Epithelial cell of prostate (primary cell): ENCODE measurements around the gene MEFV.
"Not testable (repeated sequence)": the region's sequence is repeated elsewhere in the genome, so short reads cannot be mapped to it uniquely, and the experiment has no call there.

Experiments used
- DNase-seq: peaks from one replicate; pipeline ENCODE4 v3.0.0-alpha.2; 2011; ENCODE audit warnings: low read depth, low spot score
- H3K27ac ChIP-seq: fragments of 450-650 bp; 2 replicates; pipeline ENCODE4 v1.5.1; 2017; ENCODE audit warnings: mild to moderate bottlenecking

MEFV gene

GRCh38 chr16:3223913-3224515 lies 32.4 kb downstream of the MEFV start:
- no peak for DNase-seq
- no peak overlapping the region for H3K27ac ChIP-seq

GRCh38 chr16:3220839-3221238 lies 35.6 kb downstream of the MEFV start:
- H3K27ac ChIP-seq: no peak overlapping the region
- no peak for DNase-seq

GRCh38 chr16:3216263-3216640 lies 40.2 kb downstream of the MEFV start:
- DNase-seq: no peak
- H3K27ac ChIP-seq: no peak overlapping the region

GRCh38 chr16:3215601-3216262 lies 40.7 kb downstream of the MEFV start:
- DNase-seq: no peak
- no peak overlapping the region for H3K27ac ChIP-seq

- no peak overlapping the region for H3K27ac ChIP-seq
- no peak for DNase-seq
These were observed 41.4 kb downstream of the MEFV start for GRCh38 chr16:3214904-3215600.

GRCh38 chr16:3212567-3212966 lies 43.9 kb downstream of the MEFV start:
- DNase-seq: no peak
- H3K27ac ChIP-seq: no peak overlapping the region

GRCh38 chr16:3212006-3212405 lies 44.4 kb downstream of the MEFV start:
- DNase-seq: no peak

GRCh38 chr16:3207086-3207953 lies 49.1 kb downstream of the MEFV start:
- no peak overlapping the region for H3K27ac ChIP-seq
- no peak for DNase-seq

More at GRCh38 chr16:3212006-3212405, 44.4 kb downstream of the MEFV start:
- no peak overlapping the region for H3K27ac ChIP-seq

- DNase-seq, H3K27ac ChIP-seq: not testable (repeated sequence)
These were observed 50.5 kb downstream of the MEFV start for GRCh38 chr16:3205939-3206338.

GRCh38 chr16:3202903-3203539 lies 53.4 kb downstream of the MEFV start:
- H3K27ac ChIP-seq: no peak overlapping the region
- DNase-seq: no peak

GRCh38 chr16:3198334-3199072 lies 57.9 kb downstream of the MEFV start:
- DNase-seq: no peak
- no peak overlapping the region for H3K27ac ChIP-seq

- H3K27ac ChIP-seq, DNase-seq: not testable (repeated sequence)
These were observed 58.6 kb downstream of the MEFV start for GRCh38 chr16:3197694-3198333.

GRCh38 chr16:3195975-3196374 lies 60.5 kb downstream of the MEFV start:
- H3K27ac ChIP-seq: no peak overlapping the region
- DNase-seq: no peak

GRCh38 chr16:3194792-3195191 lies 61.6 kb downstream of the MEFV start:
- H3K27ac ChIP-seq: no peak overlapping the region
- DNase-seq: no peak

- no peak overlapping the region for H3K27ac ChIP-seq
- no peak for DNase-seq
These were observed 62.9 kb downstream of the MEFV start for GRCh38 chr16:3193221-3194212.

GRCh38 chr16:3192476-3193019 lies 63.9 kb downstream of the MEFV start:
- no peak for DNase-seq
- H3K27ac ChIP-seq: no peak overlapping the region
